ENCODE data around the gene DUS2.

DNA sequence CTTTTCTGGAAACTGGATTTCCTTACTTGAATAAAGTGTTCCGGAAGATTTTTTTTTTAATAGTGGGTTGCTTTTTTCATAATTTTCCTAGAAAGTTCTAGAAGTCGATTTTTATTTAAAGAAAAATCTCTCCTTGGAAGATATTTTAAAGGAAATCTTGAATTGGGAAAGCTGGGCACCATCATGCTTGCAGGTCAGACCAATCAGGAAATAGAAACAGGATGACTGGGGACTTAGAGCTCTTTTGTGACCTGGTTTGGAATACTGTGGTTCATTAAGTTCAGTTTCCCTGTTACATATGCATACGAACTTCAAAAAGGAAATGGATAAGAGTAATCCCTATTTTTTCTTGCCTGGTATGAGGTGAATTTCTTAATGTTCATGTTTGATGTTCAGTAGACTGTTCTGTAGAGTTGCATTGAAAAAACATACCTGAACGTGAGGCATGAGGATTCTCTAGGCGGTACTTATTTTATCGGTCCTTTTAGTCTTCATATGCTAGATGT is 63.3 kb downstream of the DUS2 start:
- TF ChIP-seq, protein P1, sequence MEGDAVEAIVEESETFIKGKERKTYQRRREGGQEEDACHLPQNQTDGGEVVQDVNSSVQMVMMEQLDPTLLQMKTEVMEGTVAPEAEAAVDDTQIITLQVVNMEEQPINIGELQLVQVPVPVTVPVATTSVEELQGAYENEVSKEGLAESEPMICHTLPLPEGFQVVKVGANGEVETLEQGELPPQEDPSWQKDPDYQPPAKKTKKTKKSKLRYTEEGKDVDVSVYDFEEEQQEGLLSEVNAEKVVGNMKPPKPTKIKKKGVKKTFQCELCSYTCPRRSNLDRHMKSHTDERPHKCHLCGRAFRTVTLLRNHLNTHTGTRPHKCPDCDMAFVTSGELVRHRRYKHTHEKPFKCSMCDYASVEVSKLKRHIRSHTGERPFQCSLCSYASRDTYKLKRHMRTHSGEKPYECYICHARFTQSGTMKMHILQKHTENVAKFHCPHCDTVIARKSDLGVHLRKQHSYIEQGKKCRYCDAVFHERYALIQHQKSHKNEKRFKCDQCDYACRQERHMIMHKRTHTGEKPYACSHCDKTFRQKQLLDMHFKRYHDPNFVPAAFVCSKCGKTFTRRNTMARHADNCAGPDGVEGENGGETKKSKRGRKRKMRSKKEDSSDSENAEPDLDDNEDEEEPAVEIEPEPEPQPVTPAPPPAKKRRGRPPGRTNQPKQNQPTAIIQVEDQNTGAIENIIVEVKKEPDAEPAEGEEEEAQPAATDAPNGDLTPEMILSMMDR (IDR thresholded peaks at IDR 0.05; ENCODE audit: borderline replicate concordance, extremely low read depth, low read length, poor library complexity, severe bottlenecking) = no peak
- no peak for TF ChIP-seq EZH2 (IDR thresholded peaks at IDR 0.05; ENCODE audit: borderline replicate concordance, low read depth, low read length, severe bottlenecking)
